HG03432 (cell line): ENCODE results near the gene SLC10A3.
"Not testable (repeated sequence)": the region's sequence is repeated elsewhere in the genome, so short reads cannot be mapped to it uniquely, and the experiment has no call there.

Experiments
- ATAC-seq: cut with Tn5 transposase; IDR thresholded peaks from one replicate; pipeline ENCODE4 v1.9.1; 2021; ENCODE audit warnings: mild to moderate bottlenecking, moderate library complexity; ENCODE audit not compliant: unreplicated experiment

The SLC10A3 gene

DNA sequence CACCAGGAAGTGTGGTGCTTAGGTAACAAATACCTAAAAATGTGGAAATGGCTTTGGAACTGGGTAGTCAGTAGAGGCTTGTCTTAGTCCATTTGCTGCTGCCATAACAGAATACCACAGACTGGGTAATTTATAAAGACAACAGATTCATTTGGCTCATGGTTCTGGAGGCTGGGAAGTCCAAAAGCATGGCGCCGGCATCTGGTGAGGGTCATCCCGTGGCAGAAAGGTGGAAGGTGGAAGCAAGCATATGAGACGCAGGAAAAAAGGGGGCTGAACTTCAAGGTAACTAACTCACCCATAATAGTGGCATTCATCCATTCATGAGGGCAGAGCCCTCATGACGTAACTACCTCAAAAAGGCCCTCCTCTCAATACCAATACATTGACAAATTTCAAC lies 19.0 kb upstream of the SLC10A3 start:
- no peak for ATAC-seq

DNA sequence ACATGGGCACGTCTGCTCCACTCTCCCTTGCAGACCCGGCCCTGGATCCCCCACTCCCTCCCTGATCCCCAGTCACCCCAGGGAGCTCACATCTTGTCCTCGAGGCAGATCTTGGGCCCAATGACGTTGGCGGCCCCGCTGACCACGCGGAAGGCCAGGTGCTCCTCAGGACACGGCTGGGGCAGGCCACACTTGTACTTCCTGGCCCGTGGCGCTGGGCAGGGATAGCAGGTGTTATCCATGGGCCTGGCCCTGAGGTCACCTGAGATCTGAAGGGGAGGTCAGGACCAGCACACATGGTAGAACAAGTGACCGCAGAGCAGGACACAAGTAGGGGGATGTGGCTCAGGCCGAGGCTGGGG lies 17.9 kb upstream of the SLC10A3 start:
- ATAC-seq: no peak

DNA sequence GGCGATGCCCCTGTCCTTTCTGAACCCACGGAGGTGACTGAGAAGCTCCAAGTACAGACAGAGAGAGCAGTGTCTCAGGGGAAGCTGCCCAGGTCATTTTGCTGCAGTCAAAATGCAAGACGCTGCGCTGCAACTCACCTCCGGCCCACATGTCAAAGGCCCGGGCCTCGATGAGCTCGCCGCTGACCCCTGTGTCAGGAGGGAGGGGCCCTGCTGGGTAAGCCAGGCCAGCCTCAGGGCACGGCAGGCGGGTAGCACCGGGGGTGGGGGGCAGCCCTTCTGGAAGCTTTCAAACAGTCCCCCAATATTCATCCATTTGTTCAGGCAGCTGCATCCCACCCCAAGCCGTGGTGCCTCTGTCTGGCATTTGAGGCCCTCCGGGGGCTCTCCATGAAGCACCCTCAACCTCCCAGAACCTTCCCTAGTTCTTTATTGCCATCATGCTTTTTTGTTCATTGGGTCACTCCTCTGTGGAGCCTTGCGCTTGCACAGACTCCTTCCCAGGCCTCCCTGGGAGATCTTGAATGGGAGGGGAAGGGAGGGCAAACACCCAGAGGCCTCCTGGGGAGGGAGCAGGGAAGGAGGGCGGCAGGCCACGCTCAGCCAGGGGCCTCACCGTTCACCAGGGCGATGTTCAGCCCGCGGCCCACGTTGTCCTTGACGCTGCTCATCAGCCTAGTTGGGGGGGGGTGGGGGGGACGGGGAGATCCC lies 17.4 kb upstream of the SLC10A3 start:
- no peak for ATAC-seq

DNA sequence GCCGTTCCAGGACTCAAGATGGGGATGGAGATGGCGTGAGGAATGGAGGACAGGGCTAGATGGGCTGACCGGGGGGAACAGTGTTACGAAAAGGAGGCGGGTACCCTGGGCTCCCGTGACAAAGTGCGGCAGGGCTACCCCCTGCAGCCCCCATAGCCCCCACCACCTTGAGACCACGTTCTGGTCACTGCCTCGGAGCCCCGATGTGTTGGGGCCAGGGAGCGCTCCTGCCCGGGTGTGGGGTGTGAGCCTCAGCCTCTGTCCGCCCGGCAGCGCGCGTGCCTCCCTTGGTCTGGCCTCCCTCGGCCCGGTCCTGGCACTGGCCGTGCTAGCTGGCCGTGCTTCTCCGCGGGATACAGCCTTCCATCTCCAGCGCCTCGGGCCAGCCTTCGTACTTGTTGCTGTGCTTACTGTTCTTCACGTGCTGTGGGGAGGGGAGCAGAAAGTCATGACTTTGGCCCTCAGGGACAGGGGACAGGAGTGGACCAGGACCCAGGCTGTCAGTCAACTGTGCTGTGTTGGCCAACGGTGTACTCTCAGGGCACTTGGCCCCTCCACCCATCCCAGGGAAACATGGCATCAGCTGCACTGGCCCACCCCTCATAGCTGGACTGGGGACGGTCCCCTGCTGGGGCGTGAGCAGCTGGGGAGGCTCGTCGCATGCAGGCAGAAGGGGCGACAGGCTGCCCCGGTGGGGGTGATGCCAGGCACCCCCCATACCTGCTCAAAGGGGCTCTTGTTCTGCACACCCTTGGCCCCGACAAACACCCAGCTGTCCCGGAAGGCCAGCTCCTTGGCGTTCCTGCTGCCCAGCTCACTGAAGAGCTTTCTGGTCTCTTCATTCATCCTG lies 16.3 kb upstream of the SLC10A3 start:
- ATAC-seq: no peak

DNA sequence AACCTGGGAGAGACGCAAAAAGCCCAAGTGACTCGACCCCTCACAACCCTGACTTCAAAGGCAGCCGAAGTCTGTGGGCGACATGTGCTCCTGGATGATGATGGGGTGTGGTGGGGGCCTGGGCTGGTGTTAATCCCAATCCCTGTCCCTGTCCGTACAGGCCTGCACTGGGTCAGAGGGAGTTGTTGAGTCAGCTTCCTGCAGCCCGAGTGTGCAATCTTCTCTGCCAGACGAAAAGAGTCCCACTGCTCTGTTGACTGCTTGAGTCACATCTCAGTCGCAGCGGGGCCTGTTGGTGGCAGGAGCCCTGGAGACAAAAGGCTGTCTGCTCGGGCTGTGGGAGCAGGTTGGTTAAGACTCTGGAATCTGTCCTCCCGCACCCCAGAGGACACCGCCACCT lies 15.3 kb upstream of the SLC10A3 start:
- no peak for ATAC-seq

DNA sequence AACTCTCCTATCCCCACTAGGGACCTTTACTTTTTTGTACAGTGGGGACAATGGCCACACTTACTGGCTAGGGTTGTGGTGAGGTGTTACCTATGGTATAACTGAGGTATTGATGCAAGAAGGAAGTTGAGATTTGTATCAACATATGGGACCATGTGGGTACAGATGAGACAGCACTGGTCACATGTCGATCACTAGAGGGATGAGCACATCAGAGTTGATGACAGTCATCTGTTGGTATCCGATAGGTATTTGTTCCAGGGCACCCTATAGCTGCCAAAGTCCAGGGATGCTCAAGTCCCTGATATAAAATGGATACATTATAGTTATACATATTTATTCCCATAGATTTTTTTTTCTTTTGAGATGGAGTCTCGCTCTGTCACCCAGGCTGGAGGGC lies 12.6 kb upstream of the SLC10A3 start:
- no peak for ATAC-seq

DNA sequence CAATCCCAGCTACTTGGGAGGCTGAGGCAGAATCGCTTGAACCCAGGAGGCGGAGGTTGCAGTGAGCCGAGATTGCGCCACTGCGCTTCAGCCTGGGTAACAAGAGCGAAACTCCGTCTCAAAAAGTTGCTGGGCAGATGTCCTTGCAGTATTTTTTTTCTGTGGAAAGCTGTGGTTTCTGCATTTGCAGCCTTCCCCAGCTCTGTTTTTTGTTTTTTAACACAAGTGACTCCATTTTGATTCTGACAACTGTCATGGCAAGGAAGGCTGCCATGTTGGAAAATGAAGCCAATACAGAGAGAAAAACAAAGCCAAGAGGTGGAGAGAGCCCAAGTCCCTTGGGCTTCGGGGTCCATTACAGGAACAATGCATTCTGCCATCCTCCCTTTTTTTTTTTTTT lies 11.7 kb upstream of the SLC10A3 start:
- ATAC-seq: no peak

DNA sequence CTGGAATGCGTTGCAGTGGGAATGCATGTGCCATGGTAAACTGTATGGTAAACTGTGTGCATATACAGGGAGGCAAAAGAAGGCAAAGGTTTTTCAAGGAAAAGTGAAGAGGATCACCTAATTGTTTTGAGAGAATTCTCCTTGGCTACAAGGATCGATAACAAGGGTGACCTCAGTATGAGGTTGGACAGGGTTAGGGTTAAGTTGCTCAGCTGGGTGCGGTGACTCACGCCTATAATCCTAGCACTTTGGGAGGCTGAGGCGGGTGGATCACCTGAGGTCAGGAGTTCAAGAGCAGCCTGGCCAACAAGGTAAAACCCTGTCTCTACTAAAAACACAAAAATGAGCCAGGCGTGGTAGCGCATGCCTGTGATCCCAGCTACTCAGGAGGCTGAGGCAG lies 11.0 kb upstream of the SLC10A3 start:
- not testable (repeated sequence) for ATAC-seq

DNA sequence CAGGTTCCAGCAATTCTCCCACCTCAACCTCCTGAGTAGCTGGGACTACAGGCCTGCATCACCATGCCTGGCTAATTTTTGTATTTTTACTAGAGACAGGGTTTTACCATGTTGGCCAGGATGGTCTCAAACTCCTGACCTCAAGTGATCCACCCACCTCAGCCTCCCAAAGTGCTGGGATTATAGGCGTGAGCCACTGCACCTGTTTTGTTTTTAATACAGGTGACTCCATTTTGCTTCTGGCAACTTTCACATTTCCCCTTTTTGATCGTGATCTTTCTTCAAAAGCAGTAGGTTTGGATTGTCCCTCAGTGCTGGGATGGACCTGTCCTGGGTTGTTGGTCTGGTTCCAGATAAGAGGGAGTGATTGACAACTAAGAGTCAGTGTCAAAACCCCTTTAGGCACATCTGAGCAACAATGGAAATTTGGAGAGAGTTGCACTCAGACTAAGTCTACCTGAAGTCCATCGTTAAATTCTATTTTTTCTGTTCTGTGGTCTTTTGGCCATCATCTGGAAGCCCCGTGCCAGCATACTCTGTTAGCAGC lies 6.2 kb upstream of the SLC10A3 start:
- not testable (repeated sequence) for ATAC-seq

DNA sequence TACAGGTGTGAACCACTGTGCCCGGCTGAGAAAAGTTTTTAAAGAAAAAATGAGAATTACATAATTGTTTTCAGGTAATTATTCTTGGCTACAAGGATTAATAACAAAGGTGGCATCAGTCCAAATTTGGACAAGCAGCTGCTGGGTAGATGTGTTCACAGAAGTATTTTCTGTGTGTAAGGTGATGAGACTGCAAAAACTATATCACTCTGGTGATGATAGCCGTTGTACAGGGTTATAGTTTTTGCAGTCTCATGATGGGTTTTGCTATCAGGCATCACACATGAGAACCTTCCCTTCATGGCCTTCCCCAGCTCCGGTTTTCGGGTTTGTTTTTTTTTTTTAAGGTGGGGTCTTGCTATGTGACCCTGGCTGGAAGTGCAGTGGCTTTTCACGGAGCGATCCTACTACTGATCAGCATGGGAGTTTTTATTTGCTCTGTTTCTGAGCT lies 5.1 kb upstream of the SLC10A3 start:
- no peak for ATAC-seq

DNA sequence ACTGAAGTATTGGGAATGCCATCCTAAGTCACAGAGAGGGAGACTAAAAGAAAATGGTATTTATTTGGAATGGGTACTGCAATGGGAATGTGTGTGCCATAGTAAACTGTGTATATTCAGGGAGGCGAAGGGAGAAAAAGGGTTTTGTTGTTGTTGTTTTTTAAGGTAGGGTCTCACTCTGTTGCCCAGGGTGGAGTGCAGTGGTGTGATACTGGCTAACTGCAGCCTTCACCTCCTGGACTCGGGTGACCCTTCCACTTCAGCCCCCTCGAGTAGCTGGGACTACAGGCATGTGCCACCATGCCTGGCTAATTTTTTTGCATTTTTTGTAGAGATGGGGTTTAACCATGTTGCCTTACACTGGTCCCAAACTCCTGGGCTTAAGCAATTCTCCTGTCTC lies 4.3 kb upstream of the SLC10A3 start:
- ATAC-seq: no peak

DNA sequence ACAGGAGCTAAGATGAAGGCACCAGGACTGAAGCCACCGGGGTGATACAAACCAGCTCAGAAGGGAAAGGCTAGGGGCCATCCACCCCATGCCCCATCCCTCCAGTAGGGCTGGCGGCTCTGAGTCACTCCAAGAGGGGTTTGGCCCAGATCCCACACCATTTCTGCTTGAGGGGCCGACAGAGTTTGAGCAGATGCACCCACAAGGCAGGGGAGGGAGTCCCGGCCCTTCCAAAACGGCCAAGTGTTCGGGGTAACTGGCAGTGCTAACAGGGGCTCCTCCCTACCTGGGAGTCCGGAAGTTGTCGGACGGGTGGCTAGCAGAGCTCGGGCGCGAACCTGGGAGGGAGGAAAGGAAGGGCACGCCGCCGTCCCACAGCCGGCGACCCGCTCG lies 412 bp downstream of the SLC10A3 start:
- peak; percentile 15 for ATAC-seq

DNA sequence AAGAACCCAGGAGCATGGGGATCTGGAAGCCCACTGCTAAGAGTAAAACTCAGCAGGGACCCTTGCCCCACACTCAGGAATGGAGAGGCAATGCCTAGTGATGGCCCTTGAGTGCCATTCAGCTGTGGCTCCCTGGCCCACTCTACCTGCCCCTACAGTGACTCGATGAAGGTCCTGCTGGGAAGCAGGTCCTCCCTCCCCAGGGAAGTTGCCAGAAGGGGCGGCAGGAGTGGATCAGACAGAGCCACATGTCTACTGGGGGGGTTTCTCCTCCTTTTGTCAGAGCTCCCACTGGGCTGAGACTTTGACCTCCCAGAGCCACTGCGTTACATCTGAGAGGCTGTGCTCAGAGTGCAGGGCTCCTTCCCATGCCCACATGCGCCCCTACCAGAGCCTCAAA lies 1.2 kb downstream of the SLC10A3 start:
- no peak for ATAC-seq

DNA sequence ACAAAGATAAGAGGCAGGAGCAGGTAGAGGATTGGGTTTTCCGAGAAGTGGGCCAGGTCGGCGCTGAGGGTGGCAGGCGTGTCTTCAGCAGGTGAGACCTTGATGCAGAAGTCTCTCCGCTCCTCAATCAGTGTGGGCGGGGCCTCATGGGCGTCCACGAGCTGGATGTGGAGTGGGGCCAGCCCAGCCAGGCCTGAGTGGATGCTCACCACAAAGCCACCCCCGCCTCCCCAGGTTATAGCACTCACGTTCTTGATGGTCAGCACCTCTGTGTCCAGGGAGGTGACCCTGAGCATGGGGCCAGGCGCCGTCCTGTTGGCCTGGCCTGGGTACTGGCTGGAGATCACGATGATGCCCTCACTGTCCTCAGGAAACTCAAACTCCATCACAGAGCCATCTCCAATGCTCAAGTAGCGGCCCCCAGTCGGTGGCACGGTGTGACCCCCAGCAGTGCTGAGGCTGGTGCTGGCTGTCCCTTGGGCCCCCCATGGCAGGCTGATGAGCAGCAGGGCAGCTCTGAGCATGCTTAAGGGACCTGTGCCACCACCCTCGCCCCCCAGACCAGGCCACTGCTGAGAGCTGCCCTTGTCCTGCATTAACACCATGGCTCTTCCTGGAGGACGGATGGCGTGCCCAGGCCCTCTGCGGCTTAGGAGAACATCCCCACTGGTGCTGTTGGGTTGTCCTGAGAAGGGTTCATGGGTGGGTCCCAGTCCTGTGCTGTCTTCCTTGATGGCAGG lies 1.9 kb downstream of the SLC10A3 start:
- no peak for ATAC-seq

DNA sequence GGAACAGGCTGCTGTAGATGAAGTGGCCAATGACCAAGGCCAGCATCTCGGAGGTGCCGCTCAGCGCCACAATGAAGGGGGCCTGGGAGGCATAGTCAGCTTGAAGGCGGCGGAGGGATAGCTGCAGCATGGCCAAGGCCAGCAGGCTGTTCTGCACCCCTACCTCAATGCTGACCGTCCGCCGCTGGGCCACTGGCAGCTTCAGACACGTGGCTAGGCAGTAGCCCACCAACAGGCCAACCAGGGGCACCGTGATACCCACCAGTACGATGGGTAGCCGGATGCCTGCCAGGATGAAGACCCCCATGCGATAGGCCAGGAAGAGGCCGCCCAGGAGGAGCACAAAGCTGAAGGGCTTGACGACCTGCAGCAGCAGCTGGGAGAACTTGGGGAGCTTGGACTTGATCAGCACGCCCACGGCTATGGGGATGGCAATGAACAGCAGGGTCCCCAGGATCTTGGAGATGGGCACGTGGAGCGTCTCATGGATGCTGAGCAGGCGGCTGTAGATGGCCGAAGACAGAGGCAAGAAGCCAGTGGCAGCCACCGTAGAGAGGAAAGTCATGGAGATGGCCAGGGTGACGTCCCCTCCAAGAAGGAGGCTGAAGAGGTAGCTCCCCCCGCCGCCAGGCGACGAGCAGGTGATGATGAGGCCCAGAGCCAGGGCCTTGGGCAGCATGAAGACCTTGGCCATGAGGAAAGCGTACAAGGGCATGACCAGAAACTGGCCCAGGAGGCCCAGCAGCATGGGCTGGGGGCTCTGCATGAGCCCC lies 2.7 kb downstream of the SLC10A3 start:
- ATAC-seq: no peak

DNA sequence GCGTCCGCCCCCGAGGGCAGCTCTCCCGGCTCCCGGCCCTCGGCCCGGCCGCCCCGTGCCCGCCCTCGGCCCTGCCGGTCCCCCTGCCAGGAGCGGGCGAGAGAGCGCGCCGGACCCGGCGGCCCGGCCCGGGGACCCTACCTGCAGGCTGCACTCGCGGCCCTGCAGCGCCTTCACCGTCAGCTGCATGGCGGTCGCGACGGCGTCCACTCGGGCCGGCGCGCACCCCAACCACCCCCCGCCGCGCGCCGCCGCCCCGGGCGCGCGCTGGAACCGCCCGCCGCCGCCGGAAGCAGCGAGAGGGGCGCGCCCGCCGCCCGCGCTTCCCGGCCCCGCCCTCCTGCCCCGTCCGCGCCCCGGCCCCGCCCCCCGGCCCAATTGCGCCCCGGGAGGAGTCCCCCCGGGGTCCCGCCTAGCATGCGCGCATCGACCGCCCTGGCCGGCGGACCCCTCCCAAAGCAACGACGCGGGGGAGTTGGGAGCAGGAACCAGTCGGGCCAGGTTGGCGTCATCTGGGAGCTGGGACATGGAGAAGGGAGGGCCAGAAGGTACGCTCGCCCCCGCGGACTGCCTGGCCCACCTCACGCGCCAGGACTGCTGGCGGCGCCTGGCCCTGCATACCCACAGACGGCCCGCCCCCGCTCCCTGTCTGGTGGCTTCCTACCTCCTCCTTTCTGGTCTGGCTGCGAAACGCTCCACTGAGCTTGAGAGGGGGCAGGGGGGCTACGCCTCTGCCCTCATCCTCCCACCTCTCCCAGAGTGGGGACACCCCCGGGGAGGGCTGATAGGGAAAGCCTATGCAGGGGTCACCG lies 3.8 kb downstream of the SLC10A3 start, which contains the start of gene UBL4A:
UBL4A (minus strand) TSS at position 220 of the 812 bp plus-strand sequence; CDS start at position 189, 31 bp downstream.
- ATAC-seq: peak; percentile 33

DNA sequence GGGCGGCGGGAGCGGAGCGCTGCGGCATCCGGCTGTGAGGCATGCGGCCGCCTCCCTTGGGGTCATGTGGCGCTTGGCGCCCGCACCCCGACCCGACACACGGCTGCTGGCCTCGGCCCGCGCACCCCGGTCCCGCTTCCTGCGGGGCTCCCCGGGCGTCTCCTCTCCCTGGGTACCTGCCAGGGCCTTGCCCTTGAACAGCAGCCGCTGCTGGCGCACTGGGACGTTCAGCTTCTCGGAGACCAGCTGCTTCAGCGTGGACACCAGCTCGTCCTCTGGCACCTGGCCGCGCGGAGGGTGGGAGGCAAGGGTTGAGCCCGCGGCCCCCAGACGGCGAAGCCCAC lies 4.4 kb downstream of the SLC10A3 start:
- no peak for ATAC-seq

DNA sequence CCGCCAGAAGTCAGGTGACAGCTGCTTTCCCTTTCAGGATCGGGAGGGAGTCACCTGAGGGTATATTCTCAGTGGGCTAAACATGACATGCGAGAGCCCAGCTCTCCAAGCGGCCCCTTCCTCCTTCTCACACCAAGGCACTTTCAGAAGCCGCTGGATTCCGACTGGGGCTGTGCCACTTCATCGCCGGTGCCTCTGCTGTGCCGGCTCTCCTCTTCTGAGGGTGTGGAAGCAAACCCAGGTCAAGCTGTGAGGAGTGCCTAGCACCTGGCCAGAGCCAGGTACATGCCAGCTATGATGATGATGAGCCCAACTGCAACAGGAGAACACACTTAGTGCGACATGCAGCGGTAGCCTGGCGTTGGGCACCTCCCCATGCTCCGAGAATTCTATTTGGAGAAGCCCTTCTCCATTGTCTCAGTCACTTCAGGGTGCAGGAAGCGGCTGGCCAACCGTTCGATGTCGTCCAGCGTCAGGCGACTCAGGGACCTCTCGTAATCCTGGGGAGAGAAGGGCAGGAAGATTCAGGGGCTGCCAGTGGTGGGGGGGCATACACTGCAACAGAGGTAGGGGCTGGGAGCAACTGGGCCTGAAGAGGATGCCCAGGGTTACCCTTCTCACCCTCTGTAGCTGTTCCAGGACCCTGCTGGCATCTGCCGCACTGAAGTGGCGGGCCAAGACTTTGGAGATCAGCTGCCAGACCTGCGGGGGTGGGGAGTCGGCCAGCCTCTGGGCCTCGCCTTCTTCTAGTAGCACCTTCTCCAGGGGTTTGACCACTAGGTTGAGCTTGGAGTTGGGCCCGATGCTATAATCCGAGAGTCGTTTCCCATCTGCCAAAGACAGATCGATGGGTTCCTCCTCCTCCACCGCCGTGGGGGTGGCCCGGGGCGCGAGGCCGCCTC lies 5.0 kb downstream of the SLC10A3 start:
- ATAC-seq: no peak
